Heart left ventricle (tissue), 16 donors: ENCODE measurements around the gene IQCF5. TPM values are rescaled to one million over a fixed set of nuclear protein-coding genes. Genes with fewer than 3 reads are reported as not detected.

Experiments
- ATAC-seq, 4 donors: fragments of 200-7000 bp; cut with Tn5 transposase; one replicate each; pipeline ENCODE4 v1.9.1; 2020 to 2022; ENCODE audit warnings: moderate library complexity in 4 of 4, mild to moderate bottlenecking in 3 of 4, moderate number of reproducible peaks in 1 of 4
- DNase-seq, 5 donors: peaks; one replicate each; pipeline ENCODE4 v3.0.0-alpha.2; 2020
- H3K27ac ChIP-seq, 12 donors: fragments of 200-600 bp; sonication (generic) in 4 of 12; one replicate each; pipeline versions ENCODE4 v1.5.0 to v1.8.0; 2016 to 2022; ENCODE audit warnings: mild to moderate bottlenecking in 2 of 12
- H3K27me3 ChIP-seq, 9 donors: fragments of 200-600 bp; sonication (generic) in 2 of 9; one replicate each; pipeline versions ENCODE4 v1.5.1 to v1.8.0; 2016 to 2022; ENCODE audit warnings: mild to moderate bottlenecking in 3 of 9
- H3K36me3 ChIP-seq, 9 donors: fragments of 200-600 bp; sonication (generic) in 2 of 9; one replicate each; pipeline versions ENCODE4 v1.5.0 to v1.8.0; 2018 to 2022; ENCODE audit warnings: mild to moderate bottlenecking in 2 of 9
- H3K4me1 ChIP-seq, 12 donors: fragments of 200-600 bp; sonication (generic) in 4 of 12; one replicate each; pipeline versions ENCODE4 v1.5.0 to v1.8.0; 2016 to 2022; ENCODE audit warnings: mild to moderate bottlenecking in 3 of 12
- H3K4me3 ChIP-seq, 12 donors: fragments of 200-600 bp; sonication (generic) in 4 of 12; one replicate each; pipeline versions ENCODE4 v1.5.0 to v1.8.0; 2017 to 2022; ENCODE audit warnings: mild to moderate bottlenecking in 9 of 12, moderate library complexity in 4 of 12
- H3K9me3 ChIP-seq, 12 donors: fragments of 200-600 bp; sonication (generic) in 4 of 12; one replicate each; pipeline versions ENCODE4 v1.5.0 to v1.8.0; 2016 to 2022; ENCODE audit warnings: mild to moderate bottlenecking in 1 of 12
- CTCF ChIP-seq, 12 donors: fragments of 200-600 bp; sonication (generic) in 4 of 12; IDR thresholded peaks; one replicate each; pipeline versions ENCODE4 v1.5.0 to v1.8.0; 2018 to 2022; ENCODE audit warnings: antibody characterized with exemption in 12 of 12, mild to moderate bottlenecking in 5 of 12
- POLR2A ChIP-seq, 2 donors: fragments of 450-650 bp; IDR thresholded peaks; one replicate each; pipeline ENCODE4 v1.6.1; 2017; ENCODE audit warnings: antibody characterized with exemption in 2 of 2, mild to moderate bottlenecking in 2 of 2, moderate library complexity in 2 of 2
- WGBS, 4 donors: extraction: QIAGEN DNeasy Blood & Tissue Kit in 2 of 4; methylation state at CpG; one replicate each; pipeline versions ENCODE4 v1.1.5 to v1.1.7; 2013 to 2018; 5-methylcytosine and 5-hydroxymethylcytosine counted together
- intact Hi-C, 10 donors: fragments of 100-400 bp; cut with DNase I; formaldehyde crosslinking; loops; one replicate each; pipeline versions ENCODE4 v1.11.1 to v1.14.2; 2022
- polyA plus RNA-seq, 2 donors: library from polyadenylated mRNA; stranded (reverse); fragments of 200-250 nt; gene quantifications; one replicate each; pipeline ENCODE4 v1.2.3, GENCODE V29; 2013
- total RNA-seq, 9 donors: library from RNA; depleted of rRNA in 2 of 9; stranded (reverse); fragments of >200 nt in 2 of 9; fragmentation: NEBNext Ultra II Directional in 3 of 9; extraction: Animal tissue kit (Norgen Biotek cat#: 25700) in 3 of 9; gene quantifications; one replicate each; pipeline versions ENCODE4 v1.1.0 to v1.2.4, GENCODE V29; 2016 to 2023
- donor health status: ischemic (EF 13 %, LVEDD 7.1; RV severe dilation, severe dysfunction).
- donor health status: healthy with polysubstance abuse.
- donor health status: DM: no; HTN: yes; CAD: no.
- donor health status: DM: no; HTN: no; CAD: no.
- donor health status: ischemic (EF 25% LVEDD 6.9; RV normal size, moderate dysfunction).
- donor health status: ischemic (EF 25% LVEDD 5.7; RV mildly dilated, moderate dysfunction).
- donor health status: healthy.
- donor health status: DM: yes; HTN: yes; CAD: no.
- donor health status: ischemic (EF 35%, LVEDD 5.7; RV mildly dilated, moderate dysfunction).
- donor health status: nonischemic (EF 11% LVEDD 7.7; RV severe dilation, severe dysfunction).
- donor health status: DM: yes; HTN: yes; CAD: no.
- donor health status: PGD.
- donor health status: ischemic (EF 29% LVEDD 5.4; RV normal size, mild dysfunction).
- donor health status: nonischemic (EF 23%, LVEDD 6.1; RV moderate dilation, normal function).

The IQCF5 gene
- total and polyA plus RNA-seq, 11 donors: not detected

GRCh38 chr3:51828297-51828696 is 47.1 kb downstream of the IQCF5 start:
- Histone ChIP-seq H3K36me3 (no peaks in the 10 kb centered on the region), H3K4me3 (no peak overlapping the region), H3K4me1 (no peaks in the 10 kb centered on the region), H3K27ac (no peak overlapping the region), H3K27me3 (peaks cover 0 to 8% (median 0%) of the 10 kb centered on the region in 9 donors), H3K9me3 (peaks cover 0 to 20% (median 13%) of the 10 kb centered on the region in 12 donors)
- TF ChIP-seq POLR2A (IDR thresholded peaks at IDR 0.05): no peak
- TF ChIP-seq CTCF (IDR thresholded peaks at IDR 0.05): no peak
- intact Hi-C loops: no loop called here
- 77 to 96% (median 85%) methylated on average over 1 of the region's 1 CpG for WGBS, 4 donors
- ATAC-seq (no peak), DNase-seq (no peak)

Other genes with a start within 250 kb of the IQCF5 start
- 10 to 100 TPM; 29.5 to 64.0 (median 36.9) TPM for gene TEX264, start 204.3 kb downstream of the IQCF5 start, total RNA-seq
- gene TEX264, start 204.3 kb downstream of the IQCF5 start, polyA plus RNA-seq: 10 to 100 TPM; 68.1 to 69.0 TPM
- under 1 TPM in 7 of 9 donors, not detected in 2; 0.21 to 0.95 (median 0.56) TPM for gene GRM2, start 168.5 kb downstream of the IQCF5 start, total RNA-seq
- gene GRM2, start 168.5 kb downstream of the IQCF5 start, polyA plus RNA-seq: under 1 TPM; 0.03 to 0.11 TPM
- gene IQCF6, start 96.4 kb downstream of the IQCF5 start, total RNA-seq: not detected
- gene IQCF6, start 96.4 kb downstream of the IQCF5 start, polyA plus RNA-seq: not detected
- not detected for gene IQCF2, start 14.0 kb downstream of the IQCF5 start, total RNA-seq
- not detected for gene IQCF2, start 14.0 kb downstream of the IQCF5 start, polyA plus RNA-seq
- gene IQCF1, start 27.8 kb upstream of the IQCF5 start, total RNA-seq: not detected
- gene IQCF1, start 27.8 kb upstream of the IQCF5 start, polyA plus RNA-seq: not detected
- 10 to 100 TPM in 5 of 9 donors, 1 to 10 TPM in 4; 6.1 to 14.7 (median 10.2) TPM for gene RRP9, start 66.3 kb upstream of the IQCF5 start, total RNA-seq
- 10 to 100 TPM; 12.4 to 30.8 TPM for gene RRP9, start 66.3 kb upstream of the IQCF5 start, polyA plus RNA-seq
- gene PARP3, start 66.8 kb upstream of the IQCF5 start, total RNA-seq: 10 to 100 TPM; 11.0 to 37.5 (median 14.5) TPM
- 1 to 10 TPM; 7.0 to 9.1 TPM for gene PARP3, start 66.8 kb upstream of the IQCF5 start, polyA plus RNA-seq
- under 1 TPM in 5 of 9 donors, not detected in 4; 0.13 to 0.27 (median 0.21) TPM for gene GPR62, start 79.8 kb upstream of the IQCF5 start, total RNA-seq
- gene GPR62, start 79.8 kb upstream of the IQCF5 start, polyA plus RNA-seq: under 1 TPM; 0.06 to 0.11 TPM
- gene PCBP4, start 91.9 kb upstream of the IQCF5 start, total RNA-seq: 100 to 1,000 TPM in 2 of 9 donors, 10 to 100 TPM in 7; 55.4 to 149 (median 63.9) TPM
- gene PCBP4, start 91.9 kb upstream of the IQCF5 start, polyA plus RNA-seq: 100 to 1,000 TPM in 1 of 2 donors, 10 to 100 TPM in 1; 64.8 to 101 TPM
- gene ABHD14B, start 98.4 kb upstream of the IQCF5 start, total RNA-seq: 10 to 100 TPM in 7 of 9 donors, 1 to 10 TPM in 2; 8.7 to 22.2 (median 12.3) TPM
- gene ABHD14B, start 98.4 kb upstream of the IQCF5 start, polyA plus RNA-seq: 10 to 100 TPM; 11.5 to 19.8 TPM
- 10 to 100 TPM; 17.7 to 51.4 (median 22.1) TPM for gene ABHD14A, start 99.5 kb upstream of the IQCF5 start, total RNA-seq
- 10 to 100 TPM; 21.7 to 70.3 TPM for gene ABHD14A, start 99.5 kb upstream of the IQCF5 start, polyA plus RNA-seq
- gene ACY1, start 107.9 kb upstream of the IQCF5 start, total RNA-seq: 10 to 100 TPM; 14.8 to 45.3 (median 27.7) TPM
- gene ACY1, start 107.9 kb upstream of the IQCF5 start, polyA plus RNA-seq: 10 to 100 TPM; 18.3 to 21.2 TPM
- 100 to 1,000 TPM; 515 to 986 (median 681) TPM for gene RPL29, start 120.3 kb upstream of the IQCF5 start, total RNA-seq
- gene RPL29, start 120.3 kb upstream of the IQCF5 start, polyA plus RNA-seq: 1,000 to 10,000 TPM; 1,354 to 1,405 TPM
- gene DUSP7, start 181.0 kb upstream of the IQCF5 start, total RNA-seq: 10 to 100 TPM; 14.5 to 33.2 (median 20.7) TPM
- gene DUSP7, start 181.0 kb upstream of the IQCF5 start, polyA plus RNA-seq: 10 to 100 TPM in 1 of 2 donors, 1 to 10 TPM in 1; 9.2 to 26.1 TPM